ENCODE data around the gene CDK6. TPM values are rescaled to one million over a fixed set of nuclear protein-coding genes. Genes with fewer than 3 reads are reported as not detected.

Gene CDK6
- total RNA-seq, 1 experiment from 2014 or later = 41.4 TPM

DNA sequence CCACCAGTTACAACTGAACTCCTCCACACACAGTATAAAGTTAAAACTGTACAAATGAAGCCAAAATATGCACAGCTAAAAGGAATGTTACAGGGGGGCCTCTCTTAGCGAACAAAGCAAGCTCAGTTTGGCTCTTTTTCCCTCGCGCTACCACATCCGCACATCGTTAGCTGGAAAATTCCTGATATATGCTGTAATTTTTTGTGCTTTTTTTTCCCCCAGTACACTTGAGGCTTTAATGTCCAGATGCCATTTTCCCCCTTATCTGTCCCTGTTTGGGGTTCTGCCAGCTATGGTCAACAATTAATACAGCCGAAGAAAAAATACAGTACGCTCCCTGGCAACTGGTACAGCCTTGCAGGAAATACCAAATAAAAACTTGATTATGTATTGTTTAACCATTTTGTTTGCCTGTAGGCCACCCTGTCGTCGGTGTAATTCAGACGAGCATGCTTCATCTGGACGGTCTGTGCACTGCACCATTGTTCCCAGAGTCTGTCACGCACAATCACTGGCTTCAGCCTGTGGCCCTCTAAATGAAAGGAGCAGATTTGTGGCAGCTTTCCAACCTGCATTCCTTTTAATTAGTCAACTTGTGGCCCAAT, 138.0 kb downstream of the CDK6 start:
- no peaks in the 10 kb centered on the region for H4K20me1 ChIP-seq (ENCODE audit: insufficient read depth)
- peaks cover 46 to 72% of the 10 kb centered on the region in 2 experiments for H3K4me1 ChIP-seq (ENCODE audit: control insufficient read depth in 1 of 2, insufficient read depth in 2 of 2, low read length in 2 of 2)
- CTCF ChIA-PET = interaction anchor here (1.4 kb wide), 1 partner anchor 135 kb away, joined by 4 read pairs; no protein-coding TSS in a partner anchor
- peak overlapping the region; percentile 91 for H3K4me2 ChIP-seq (ENCODE audit: low read length)
- no peaks in the 10 kb centered on the region for H3K9me2 ChIP-seq (ENCODE audit: insufficient read depth)
- H3K9ac ChIP-seq (ENCODE audit: low read length) = peak overlapping the region; percentile 58
- no TSS peak for BruUV-seq (replicated peaks)
- H3K27me3 ChIP-seq (ENCODE audit: insufficient read depth, low read length) = no peaks in the 10 kb centered on the region
- H2AFZ ChIP-seq (ENCODE audit: low read depth, low read length, poor library complexity, severe bottlenecking) = no peak overlapping the region
- TF ChIP-seq SP1 (IDR thresholded peaks at IDR 0.05; ENCODE audit: low read depth) (0 out of 2 replicates have a peak, but pooled peaks have one; percentile 19), EZH2 (IDR thresholded peaks at IDR 0.05) (no peak), RAD21 (IDR thresholded peaks at IDR 0.05; ENCODE audit: low read depth) (no peak), CEBPB (IDR thresholded peaks at IDR 0.05; ENCODE audit: low read depth) (no peak)
- TF ChIP-seq, protein P1, sequence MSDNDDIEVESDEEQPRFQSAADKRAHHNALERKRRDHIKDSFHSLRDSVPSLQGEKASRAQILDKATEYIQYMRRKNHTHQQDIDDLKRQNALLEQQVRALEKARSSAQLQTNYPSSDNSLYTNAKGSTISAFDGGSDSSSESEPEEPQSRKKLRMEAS (IDR thresholded peaks at IDR 0.05) = peak; percentile 56
- DNase-seq (ENCODE audit: low read depth, low spot score) (peak; percentile 48), ATAC-seq (peak; percentile 69)
- H3K36me3 ChIP-seq (ENCODE audit: control insufficient read depth in 1 of 2, insufficient read depth in 2 of 2, low read length in 2 of 2) = 0 out of 4 replicates have a peak, but pooled peaks cover 0 to 5% of the 10 kb centered on the region in 2 experiments
- intact Hi-C loops (cut with micrococcal nuclease) = no loop called here
- no peaks in the 10 kb centered on the region for H3K9me3 ChIP-seq (ENCODE audit: control insufficient read depth in 1 of 2, insufficient read depth in 1 of 2, low read depth in 1 of 2, low read length in 2 of 2)
- RAD21 ChIA-PET (ENCODE audit: low non-redundant PET in 1 of 2, low total read pairs in 2 of 2, uncharacterized antibody in 2 of 2, unreplicated experiment in 2 of 2) = no interaction called here
- H3K27ac ChIP-seq (ENCODE audit: low read depth, low read length) = peak overlapping the region; percentile 50; the same call in 1 of the 2 replicates
- POLR2A ChIA-PET = interaction anchor here (1.8 kb wide), 1 partner anchor 17 kb away, joined by 4 read pairs; no protein-coding TSS in a partner anchor
- peaks cover 39% of the 10 kb centered on the region for H3K79me2 ChIP-seq (ENCODE audit: insufficient read depth, low read length)
- H3K4me3 ChIP-seq (replicated peaks in 1 of 2; ENCODE audit: low read depth in 1 of 2, low read length in 2 of 2) = peak overlapping the region in 1 of 2 experiments; percentile 25; a peak in 1 of 4 replicates

DNA sequence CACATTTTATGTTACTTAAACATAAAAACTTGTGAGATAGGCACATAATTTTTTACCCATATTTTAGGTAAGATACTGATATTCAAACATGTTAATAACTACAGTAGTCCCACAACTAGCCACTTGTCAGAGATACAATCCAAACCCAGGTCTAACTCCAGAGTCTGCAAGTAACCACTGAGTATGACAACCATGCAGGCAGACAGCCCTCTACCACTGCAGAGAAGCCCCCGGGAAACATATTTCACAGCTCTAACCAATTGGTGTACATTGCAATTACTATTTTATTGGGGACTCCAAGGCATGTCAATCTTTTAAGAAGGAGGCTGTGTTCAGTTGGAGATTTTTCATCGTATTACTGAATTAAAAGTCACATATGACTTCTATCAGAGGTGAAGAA, 139.0 kb downstream of the CDK6 start:
- ATAC-seq (no peak), DNase-seq (ENCODE audit: low read depth, low spot score) (no peak)
- ChIA-PET RAD21 (ENCODE audit: low non-redundant PET in 1 of 2, low total read pairs in 2 of 2, uncharacterized antibody in 2 of 2, unreplicated experiment in 2 of 2) (no interaction called here), POLR2A (interaction anchor here (1.8 kb wide), 1 partner anchor 18 kb away, joined by 4 read pairs; no protein-coding TSS in a partner anchor), CTCF (no interaction called here)
- Histone ChIP-seq H3K36me3 (ENCODE audit: control insufficient read depth in 1 of 2, insufficient read depth in 2 of 2, low read length in 2 of 2) (0 out of 4 replicates have a peak, but pooled peaks cover 0 to 5% of the 10 kb centered on the region in 2 experiments), H3K9me3 (ENCODE audit: control insufficient read depth in 1 of 2, insufficient read depth in 1 of 2, low read depth in 1 of 2, low read length in 2 of 2) (no peaks in the 10 kb centered on the region), H3K79me2 (ENCODE audit: insufficient read depth, low read length) (peaks cover 35% of the 10 kb centered on the region), H2AFZ (ENCODE audit: low read depth, low read length, poor library complexity, severe bottlenecking) (no peak overlapping the region), H3K27me3 (ENCODE audit: insufficient read depth, low read length) (no peaks in the 10 kb centered on the region), H3K4me1 (ENCODE audit: control insufficient read depth in 1 of 2, insufficient read depth in 2 of 2, low read length in 2 of 2) (peaks cover 46 to 80% of the 10 kb centered on the region in 2 experiments), H3K4me2 (ENCODE audit: low read length) (peak overlapping the region; percentile 91; the same call in 1 of the 2 replicates), H3K9ac (ENCODE audit: low read length) (no peak overlapping the region), H3K27ac (ENCODE audit: low read depth, low read length) (peak overlapping the region; percentile 50; the same call in 1 of the 2 replicates), H3K9me2 (ENCODE audit: insufficient read depth) (no peaks in the 10 kb centered on the region), H3K4me3 (replicated peaks in 1 of 2; ENCODE audit: low read depth in 1 of 2, low read length in 2 of 2) (no peak overlapping the region), H4K20me1 (ENCODE audit: insufficient read depth) (no peaks in the 10 kb centered on the region)
- intact Hi-C loops (cut with micrococcal nuclease) = no loop called here
- BruUV-seq (replicated peaks) = no TSS peak
- TF ChIP-seq, protein P2, sequence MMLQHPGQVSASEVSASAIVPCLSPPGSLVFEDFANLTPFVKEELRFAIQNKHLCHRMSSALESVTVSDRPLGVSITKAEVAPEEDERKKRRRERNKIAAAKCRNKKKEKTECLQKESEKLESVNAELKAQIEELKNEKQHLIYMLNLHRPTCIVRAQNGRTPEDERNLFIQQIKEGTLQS (IDR thresholded peaks at IDR 0.05) = no peak
- no peak for TF ChIP-seq TCF7L2 (IDR thresholded peaks at IDR 0.05; ENCODE audit: borderline replicate concordance, extremely low read depth, insufficient read depth, insufficient read length)
- no peak for TF ChIP-seq EZH2phosphoT487 (IDR thresholded peaks at IDR 0.05; ENCODE audit: borderline replicate concordance)
- no peak for TF ChIP-seq SIN3A (IDR thresholded peaks at IDR 0.05; ENCODE audit: low read depth)
- no peak for TF ChIP-seq POLR2AphosphoS5 (IDR thresholded peaks at IDR 0.05; ENCODE audit: low read depth, low read length)

Data from HCT116 (cell line).